HG03558 (cell line): ENCODE measurements around the gene ANKRD1.

Experiments used
- ATAC-seq: cut with Tn5 transposase; IDR thresholded peaks from one replicate; pipeline ENCODE4 v1.9.1; 2021; ENCODE audit warnings: moderate number of reproducible peaks; ENCODE audit not compliant: unreplicated experiment; ENCODE audit errors: extremely low read depth

ANKRD1 gene

GRCh38 chr10:90936276-90936659 lies 15.4 kb upstream of the ANKRD1 start:
- ATAC-seq, result no peak

GRCh38 chr10:90935581-90936275 lies 14.8 kb upstream of the ANKRD1 start:
- ATAC-seq, result no peak

GRCh38 chr10:90930971-90931871 lies 10.3 kb upstream of the ANKRD1 start:
- ATAC-seq, result no peak

- no peak for ATAC-seq
Measured at GRCh38 chr10:90930070-90930837, 9.4 kb upstream of the ANKRD1 start.

- ATAC-seq, result no peak
Measured at GRCh38 chr10:90929179-90929578, 8.3 kb upstream of the ANKRD1 start.

GRCh38 chr10:90927293-90927692 lies 6.4 kb upstream of the ANKRD1 start:
- ATAC-seq, result no peak

- ATAC-seq, result no peak
Measured at GRCh38 chr10:90925079-90926029, 4.5 kb upstream of the ANKRD1 start.

- no peak for ATAC-seq
Measured at GRCh38 chr10:90924552-90924951, 3.7 kb upstream of the ANKRD1 start.

- ATAC-seq, result no peak
Measured at GRCh38 chr10:90923111-90923731, 2.3 kb upstream of the ANKRD1 start.

GRCh38 chr10:90921906-90922305 lies 1.0 kb upstream of the ANKRD1 start:
- ATAC-seq, result no peak

GRCh38 chr10:90919683-90920574 lies 958 bp downstream of the ANKRD1 start:
- no peak for ATAC-seq

- no peak for ATAC-seq
Measured at GRCh38 chr10:90917968-90918318, 2.9 kb downstream of the ANKRD1 start.

- ATAC-seq, result no peak
Measured at GRCh38 chr10:90917238-90917967, 3.5 kb downstream of the ANKRD1 start.

GRCh38 chr10:90916392-90917237 lies 4.3 kb downstream of the ANKRD1 start:
- ATAC-seq, result no peak

- no peak for ATAC-seq
Measured at GRCh38 chr10:90915766-90916075, 5.2 kb downstream of the ANKRD1 start.

- no peak for ATAC-seq
Measured at GRCh38 chr10:90914992-90915765, 5.7 kb downstream of the ANKRD1 start.
